Panc1 (cell line): ENCODE results near the gene SLC25A5. TPM values are rescaled to one million over a fixed set of nuclear protein-coding genes. Genes with fewer than 3 reads are reported as not detected.
"Not testable (repeated sequence)": the region's sequence is repeated elsewhere in the genome, so short reads cannot be mapped to it uniquely, and the experiment has no call there.

Source experiments
- ATAC-seq: fragments of 200-7000 bp; cut with Tn5 transposase; 2 replicates; pipeline ENCODE4 v1.9.1; 2020; ENCODE audit warnings: mild to moderate bottlenecking, moderate library complexity
- BruUV-seq: library from RNA; stranded (reverse); fragments of 400-500 nt; replicated peaks from 2 replicates; lab custom pipeline; 2021; lab: Mats Ljungman, UMichigan
- CTCF ChIA-PET: fragments of 300-600 bp; sonication (Branson Sonifier 250); formaldehyde crosslinking; loops from one replicate; lab custom pipeline; 2022; ENCODE audit warnings: antibody characterized with exemption; lab: Charles Lee
- POLR2A ChIA-PET: fragments of 300-600 bp; sonication (Branson Sonifier 250); formaldehyde crosslinking; loops from one replicate; lab custom pipeline; 2022; ENCODE audit warnings: antibody characterized with exemption; lab: Charles Lee
- DNase-seq: peaks from one replicate; pipeline ENCODE4 v3.0.0-alpha.2; 2010; ENCODE audit warnings: low read depth, low spot score
- H3K27ac ChIP-seq: 2 replicates; pipeline ENCODE4 v1.5.1; 2011; ENCODE audit warnings: mild to moderate bottlenecking, low read length, inconsistent platforms
- H3K27me3 ChIP-seq: fragments of 200-500 bp; sonication (Bioruptor generic); 2 replicates; pipeline ENCODE4 v1.6.0; 2014; ENCODE audit warnings: low read length, inconsistent platforms; ENCODE audit not compliant: control insufficient read depth, insufficient read depth
- H3K36me3 ChIP-seq: fragments of 200-500 bp; sonication (Bioruptor generic); 2 replicates; pipeline ENCODE4 v1.5.1; 2014; ENCODE audit warnings: inconsistent platforms, mild to moderate bottlenecking, low read length, moderate library complexity; ENCODE audit not compliant: control insufficient read depth, insufficient read depth
- H3K4me1 ChIP-seq: 2 replicates; pipeline ENCODE4 v1.5.1; 2011; ENCODE audit warnings: inconsistent platforms, mild to moderate bottlenecking, low read length, moderate library complexity; ENCODE audit not compliant: control insufficient read depth, insufficient read depth
- H3K4me3 ChIP-seq, 2 experiments: 2 replicates each; pipeline ENCODE4 v1.5.1; 2011 to 2012; ENCODE audit warnings: low read depth in 2 of 2, low read length in 2 of 2, mild to moderate bottlenecking in 2 of 2, inconsistent platforms in 1 of 2, moderate library complexity in 1 of 2
- H3K9me3 ChIP-seq: fragments of 200-500 bp; sonication (Bioruptor generic); 2 replicates; pipeline ENCODE4 v1.5.1; 2014; ENCODE audit warnings: low read depth, mild to moderate bottlenecking, inconsistent platforms, low read length, moderate library complexity; ENCODE audit not compliant: control insufficient read depth, insufficient read depth
- POLR2AphosphoS5 ChIP-seq: IDR thresholded peaks from 2 replicates; pipeline ENCODE4 v1.6.1; 2012; ENCODE audit warnings: mild to moderate bottlenecking, low read depth, low read length, moderate library complexity
- SIN3A ChIP-seq: IDR thresholded peaks from 2 replicates; pipeline ENCODE4 v1.6.1; 2012; ENCODE audit warnings: low read depth, mild to moderate bottlenecking, low read length, moderate library complexity, borderline replicate concordance; ENCODE audit not compliant: insufficient read depth
- TCF7L2 ChIP-seq: IDR thresholded peaks from 2 replicates; pipeline ENCODE4 v1.6.1; 2011; ENCODE audit warnings: mild to moderate bottlenecking, low read depth, low read length, inconsistent platforms
- in situ Hi-C: cut with HindIII; loops from 2 replicates; pipeline ENCODE4 v1.10.0; 2016; ENCODE audit warnings: low sequenced_read_pairs, low pct_unique_long_range_greater_than_20kb
- intact Hi-C: fragments of 100-400 bp; cut with micrococcal nuclease; formaldehyde crosslinking; loops from one replicate; pipeline ENCODE4 v1.10.0; 2022; ENCODE audit not compliant: unreplicated experiment
- total RNA-seq: library from RNA; stranded (reverse); gene quantifications from one replicate; pipeline ENCODE4 v1.2.1, GENCODE V29; 2021; ENCODE audit not compliant: unreplicated experiment
- TF ChIP-seq, protein P1 (sequence below), 2 experiments: IDR thresholded peaks; 2 replicates each; pipeline ENCODE4 v1.6.1; 2011 to 2012; ENCODE audit warnings: low read depth in 2 of 2, control low read depth in 1 of 2, low read length in 1 of 2, mild to moderate bottlenecking in 1 of 2, moderate library complexity in 1 of 2; ENCODE audit not compliant: insufficient read depth in 1 of 2
- TF ChIP-seq, protein P2 (sequence below): fragments of 450-650 bp; IDR thresholded peaks from 2 replicates; pipeline ENCODE4 v1.5.1; 2017; ENCODE audit warnings: mild to moderate bottlenecking

Gene SLC25A5
- total RNA-seq, 1 experiment from 2014 or later: 709 TPM

DNA sequence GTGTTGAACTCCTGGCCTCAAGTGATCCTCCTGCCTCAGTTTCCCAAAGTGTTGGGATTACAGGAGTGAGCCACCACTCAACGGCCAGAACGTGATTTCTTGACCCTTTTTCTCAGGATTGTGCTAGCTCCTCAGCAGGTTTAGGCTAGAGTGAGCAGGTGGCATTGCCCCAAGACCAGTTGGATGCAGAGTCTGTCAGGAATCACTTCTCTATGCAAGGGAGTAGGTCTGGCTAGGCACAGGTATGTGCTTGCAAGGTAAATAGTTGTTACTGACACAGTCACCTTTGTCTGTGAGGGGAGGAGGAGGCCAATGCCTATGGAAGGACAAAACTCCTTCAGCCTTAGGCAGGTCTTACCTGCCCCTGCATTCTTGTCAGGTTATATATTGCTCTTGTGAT is 24.2 kb downstream of the SLC25A5 start:
- Histone ChIP-seq H3K9me3 (no peaks in the 10 kb centered on the region), H3K27ac (no peak overlapping the region), H3K27me3 (no peaks in the 10 kb centered on the region), H3K36me3 (no peaks in the 10 kb centered on the region), H3K4me1 (no peaks in the 10 kb centered on the region), H3K4me3 (no peak overlapping the region)
- intact Hi-C loops (no loop called here), in situ Hi-C loops (no loop called here)
- ChIA-PET CTCF (interaction anchor here (1.5 kb wide), 1 partner anchor 10 kb away, joined by 5 read pairs; no protein-coding TSS in a partner anchor), POLR2A (interaction anchor here (0.7 kb wide), 1 partner anchor 203 kb away, joined by 9 read pairs; no protein-coding TSS in a partner anchor)
- no peak for DNase-seq
- no peak for ATAC-seq
- TF ChIP-seq SIN3A: no peak
- TF ChIP-seq, protein P1, sequence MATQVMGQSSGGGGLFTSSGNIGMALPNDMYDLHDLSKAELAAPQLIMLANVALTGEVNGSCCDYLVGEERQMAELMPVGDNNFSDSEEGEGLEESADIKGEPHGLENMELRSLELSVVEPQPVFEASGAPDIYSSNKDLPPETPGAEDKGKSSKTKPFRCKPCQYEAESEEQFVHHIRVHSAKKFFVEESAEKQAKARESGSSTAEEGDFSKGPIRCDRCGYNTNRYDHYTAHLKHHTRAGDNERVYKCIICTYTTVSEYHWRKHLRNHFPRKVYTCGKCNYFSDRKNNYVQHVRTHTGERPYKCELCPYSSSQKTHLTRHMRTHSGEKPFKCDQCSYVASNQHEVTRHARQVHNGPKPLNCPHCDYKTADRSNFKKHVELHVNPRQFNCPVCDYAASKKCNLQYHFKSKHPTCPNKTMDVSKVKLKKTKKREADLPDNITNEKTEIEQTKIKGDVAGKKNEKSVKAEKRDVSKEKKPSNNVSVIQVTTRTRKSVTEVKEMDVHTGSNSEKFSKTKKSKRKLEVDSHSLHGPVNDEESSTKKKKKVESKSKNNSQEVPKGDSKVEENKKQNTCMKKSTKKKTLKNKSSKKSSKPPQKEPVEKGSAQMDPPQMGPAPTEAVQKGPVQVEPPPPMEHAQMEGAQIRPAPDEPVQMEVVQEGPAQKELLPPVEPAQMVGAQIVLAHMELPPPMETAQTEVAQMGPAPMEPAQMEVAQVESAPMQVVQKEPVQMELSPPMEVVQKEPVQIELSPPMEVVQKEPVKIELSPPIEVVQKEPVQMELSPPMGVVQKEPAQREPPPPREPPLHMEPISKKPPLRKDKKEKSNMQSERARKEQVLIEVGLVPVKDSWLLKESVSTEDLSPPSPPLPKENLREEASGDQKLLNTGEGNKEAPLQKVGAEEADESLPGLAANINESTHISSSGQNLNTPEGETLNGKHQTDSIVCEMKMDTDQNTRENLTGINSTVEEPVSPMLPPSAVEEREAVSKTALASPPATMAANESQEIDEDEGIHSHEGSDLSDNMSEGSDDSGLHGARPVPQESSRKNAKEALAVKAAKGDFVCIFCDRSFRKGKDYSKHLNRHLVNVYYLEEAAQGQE (IDR thresholded peaks at IDR 0.05; ENCODE audit: insufficient read depth in 1 of 2, low read depth in 2 of 2, low read length in 1 of 2): no peak
- TF ChIP-seq, protein P2, sequence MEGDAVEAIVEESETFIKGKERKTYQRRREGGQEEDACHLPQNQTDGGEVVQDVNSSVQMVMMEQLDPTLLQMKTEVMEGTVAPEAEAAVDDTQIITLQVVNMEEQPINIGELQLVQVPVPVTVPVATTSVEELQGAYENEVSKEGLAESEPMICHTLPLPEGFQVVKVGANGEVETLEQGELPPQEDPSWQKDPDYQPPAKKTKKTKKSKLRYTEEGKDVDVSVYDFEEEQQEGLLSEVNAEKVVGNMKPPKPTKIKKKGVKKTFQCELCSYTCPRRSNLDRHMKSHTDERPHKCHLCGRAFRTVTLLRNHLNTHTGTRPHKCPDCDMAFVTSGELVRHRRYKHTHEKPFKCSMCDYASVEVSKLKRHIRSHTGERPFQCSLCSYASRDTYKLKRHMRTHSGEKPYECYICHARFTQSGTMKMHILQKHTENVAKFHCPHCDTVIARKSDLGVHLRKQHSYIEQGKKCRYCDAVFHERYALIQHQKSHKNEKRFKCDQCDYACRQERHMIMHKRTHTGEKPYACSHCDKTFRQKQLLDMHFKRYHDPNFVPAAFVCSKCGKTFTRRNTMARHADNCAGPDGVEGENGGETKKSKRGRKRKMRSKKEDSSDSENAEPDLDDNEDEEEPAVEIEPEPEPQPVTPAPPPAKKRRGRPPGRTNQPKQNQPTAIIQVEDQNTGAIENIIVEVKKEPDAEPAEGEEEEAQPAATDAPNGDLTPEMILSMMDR: no peak
- TF ChIP-seq POLR2AphosphoS5: no peak
- no peak for TF ChIP-seq TCF7L2
- BruUV-seq: no TSS peak

DNA sequence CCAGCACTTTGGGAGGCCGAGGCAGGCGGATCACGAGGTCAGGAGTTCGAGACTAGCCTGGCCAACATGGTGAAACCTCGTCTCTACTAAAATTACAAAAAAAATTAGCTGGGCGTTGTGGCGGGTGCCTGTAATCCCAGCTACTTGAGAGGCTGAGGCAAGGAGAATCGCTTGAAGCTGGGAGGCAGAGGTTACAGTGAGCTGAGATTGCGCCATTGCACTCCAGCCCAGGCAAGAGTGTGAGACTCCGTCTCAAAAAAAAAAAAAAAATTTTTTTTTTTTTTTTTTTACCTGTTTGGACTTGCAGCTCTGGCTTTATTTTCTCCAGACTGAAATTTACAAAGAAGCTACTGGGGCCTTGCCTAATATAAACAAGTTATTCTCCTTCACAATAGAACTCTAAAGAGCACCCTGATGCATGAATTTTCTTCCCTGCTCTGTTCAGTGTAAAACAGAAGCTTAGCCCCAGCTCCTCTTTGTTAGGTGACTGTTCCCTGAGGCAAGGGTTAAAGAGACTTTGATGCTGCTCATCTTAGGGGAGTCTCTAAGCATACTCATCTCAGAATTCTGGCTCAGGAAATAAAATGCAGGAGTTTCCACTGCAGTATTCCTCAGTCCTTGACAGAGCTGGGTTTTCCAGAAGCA is 25.7 kb downstream of the SLC25A5 start:
- intact Hi-C loops, H3K27me3 ChIP-seq, DNase-seq, H3K27ac ChIP-seq, ATAC-seq, in situ Hi-C loops, H3K4me1 ChIP-seq, H3K9me3 ChIP-seq, H3K4me3 ChIP-seq, H3K36me3 ChIP-seq, BruUV-seq: not testable (repeated sequence)
- ChIA-PET CTCF (interaction anchor here (0.7 kb wide), 1 partner anchor 18 kb away, joined by 17 read pairs; no protein-coding TSS in a partner anchor), POLR2A (interaction anchor here (0.7 kb wide), 1 partner anchor 12 kb away, joined by 13 read pairs; no protein-coding TSS in a partner anchor)
